T-cell (primary cell): ENCODE data around the gene PERP. TPM values are rescaled to one million over a fixed set of nuclear protein-coding genes. Genes with fewer than 3 reads are reported as not detected.

ENCODE experiments used
- ATAC-seq, 4 experiments: fragments of 200-7000 bp in 3 of 4; fragments of 150-1000 bp in 1 of 4; cut with Tn5 transposase; replicated peaks in 1 of 4; 1 replicate in 3 of 4; 2 replicates in 1 of 4; pipeline ENCODE4 v1.10.0; 2021; ENCODE audit warnings: moderate library complexity in 3 of 4, mild to moderate bottlenecking in 2 of 4, moderate number of reproducible peaks in 1 of 4
- CTCF ChIA-PET, 2 donors: fragments of 300-600 bp; sonication (Branson Sonifier 250); formaldehyde crosslinking; loops; one replicate each; lab custom pipeline; 2022; ENCODE audit warnings: antibody characterized with exemption in 2 of 2; lab: Charles Lee
- POLR2A ChIA-PET, 2 donors: fragments of 300-600 bp; sonication (Branson Sonifier 250); formaldehyde crosslinking; loops; one replicate each; lab custom pipeline; 2022; ENCODE audit warnings: antibody characterized with exemption in 2 of 2; lab: Charles Lee
- DNase-seq, 35 experiments: peaks; one replicate each; pipeline versions ENCODE4 v3.0.0 to v3.0.0-alpha.2; 2013 to 2023
- H3K27ac ChIP-seq: one replicate; pipeline ENCODE4 v1.5.1; 2013; ENCODE audit warnings: low read length
- H3K27me3 ChIP-seq, 2 experiments: replicated peaks in 1 of 2; 1 replicate in 1 of 2; 2 replicates in 1 of 2; pipeline versions ENCODE4 v1.6.1 to v1.7.0; 2013; ENCODE audit warnings: low read length in 1 of 2, mixed read lengths in 1 of 2; ENCODE audit not compliant: control insufficient read depth in 2 of 2, insufficient read depth in 2 of 2; ENCODE audit errors: extremely low read depth in 1 of 2
- H3K36me3 ChIP-seq, 2 donors: 1 replicate in 1 of 2; 2 replicates in 1 of 2; pipeline versions ENCODE4 v1.6.1 to v1.7.0; 2013; ENCODE audit warnings: low read length in 1 of 2; ENCODE audit not compliant: control insufficient read depth in 2 of 2, insufficient read depth in 1 of 2; ENCODE audit errors: extremely low read depth in 1 of 2
- H3K4me1 ChIP-seq, 2 experiments: 1 replicate in 1 of 2; 2 replicates in 1 of 2; pipeline versions ENCODE4 v1.6.1 to v1.7.0; 2013; ENCODE audit warnings: low read length in 2 of 2, mixed read lengths in 1 of 2; ENCODE audit not compliant: insufficient read depth in 2 of 2, control insufficient read depth in 1 of 2; ENCODE audit errors: extremely low read depth in 1 of 2
- H3K4me3 ChIP-seq, 2 donors: 1 replicate in 1 of 2; 2 replicates in 1 of 2; pipeline versions ENCODE4 v1.5.1 to v1.7.0; 2013; ENCODE audit warnings: mild to moderate bottlenecking in 2 of 2, low read length in 1 of 2, moderate library complexity in 1 of 2; ENCODE audit not compliant: control insufficient read depth in 1 of 2; ENCODE audit errors: extremely low read depth in 1 of 2
- H3K9me3 ChIP-seq: 2 replicates; pipeline ENCODE4 v1.7.0; 2013
- H3K27ac Mint-ChIP-seq, 2 donors: one replicate each; pipeline ENCODE4 v1.8.0; 2020 to 2021; ENCODE audit warnings: mild to moderate bottlenecking in 2 of 2, mixed read lengths in 2 of 2
- H3K27me3 Mint-ChIP-seq, 2 donors: one replicate each; pipeline ENCODE4 v1.8.0; 2021 to 2022; ENCODE audit warnings: mixed read lengths in 2 of 2
- H3K36me3 Mint-ChIP-seq: one replicate; pipeline ENCODE4 v1.8.0; 2021; ENCODE audit warnings: mixed read lengths
- H3K4me1 Mint-ChIP-seq, 3 donors: one replicate each; pipeline ENCODE4 v1.8.0; 2020 to 2022; ENCODE audit warnings: mixed read lengths in 3 of 3, mild to moderate bottlenecking in 1 of 3
- H3K4me3 Mint-ChIP-seq, 3 donors: one replicate each; pipeline ENCODE4 v1.8.0; 2020 to 2022; ENCODE audit warnings: mild to moderate bottlenecking in 3 of 3, mixed read lengths in 3 of 3, moderate library complexity in 3 of 3
- H3K9me3 Mint-ChIP-seq, 3 donors: one replicate each; pipeline ENCODE4 v1.8.0; 2020 to 2022; ENCODE audit warnings: mixed read lengths in 3 of 3
- WGBS: methylation state at CpG from one replicate; pipeline ENCODE4 v1.1.5; 2013; ENCODE audit warnings: missing lambda C conversion rate; ENCODE audit not compliant: insufficient coverage; 5-methylcytosine and 5-hydroxymethylcytosine counted together
- total RNA-seq, 35 experiments: library from RNA in 6 of 35; stranded (reverse) in 6 of 35; fragments of 120-200 nt in 1 of 35; gene quantifications; one replicate each; pipeline versions ENCODE4 v1.2.1 to v1.2.4 and lab custom pipeline; 2013 to 2026

PERP gene
- total RNA-seq, 5 donors from 2014 or later (not counting 1 experiment from before 2014, with no cell fraction given) = 0.80 to 6.2 (median 2.4) TPM

GRCh38 chr6:138092686-138093085 is 14.5 kb downstream of the PERP start:
- peaks cover 0 to 3% of the 10 kb centered on the region in 2 donors for H3K36me3 ChIP-seq
- H3K9me3 ChIP-seq = no peaks in the 10 kb centered on the region
- CTCF ChIA-PET = no interaction called here
- H3K4me3 ChIP-seq = no peak overlapping the region
- no CpG with 5 or more reads among the region's 4 CpGs for WGBS
- Mint-ChIP-seq H3K4me1 (no peaks in the 10 kb centered on the region), H3K27ac (no peak overlapping the region), H3K27me3 (peaks cover 5 to 24% of the 10 kb centered on the region in 2 donors), H3K36me3 (peaks cover 12% of the 10 kb centered on the region), H3K4me3 (no peak overlapping the region), H3K9me3 (no peaks in the 10 kb centered on the region)
- no peaks in the 10 kb centered on the region for H3K27me3 ChIP-seq
- DNase-seq (no peak), ATAC-seq (no peak)
- POLR2A ChIA-PET = no interaction called here
- no peak overlapping the region for H3K27ac ChIP-seq
- no peaks in the 10 kb centered on the region for H3K4me1 ChIP-seq

- Mint-ChIP-seq H3K36me3 (no peaks in the 10 kb centered on the region), H3K4me1 (no peaks in the 10 kb centered on the region), H3K9me3 (no peaks in the 10 kb centered on the region), H3K27me3 (peaks cover 2 to 25% of the 10 kb centered on the region in 2 donors), H3K4me3 (no peak overlapping the region), H3K27ac (no peak overlapping the region)
- ChIA-PET POLR2A (no interaction called here), CTCF (no interaction called here)
- no peak overlapping the region for H3K27ac ChIP-seq
- ATAC-seq (no peak), DNase-seq (no peak)
- H3K27me3 ChIP-seq = no peaks in the 10 kb centered on the region
- no peaks in the 10 kb centered on the region for H3K36me3 ChIP-seq
- no peaks in the 10 kb centered on the region for H3K9me3 ChIP-seq
- no peaks in the 10 kb centered on the region for H3K4me1 ChIP-seq
- H3K4me3 ChIP-seq = no peak overlapping the region
These were observed 17.9 kb downstream of the PERP start for GRCh38 chr6:138089325-138089724.

DNA sequence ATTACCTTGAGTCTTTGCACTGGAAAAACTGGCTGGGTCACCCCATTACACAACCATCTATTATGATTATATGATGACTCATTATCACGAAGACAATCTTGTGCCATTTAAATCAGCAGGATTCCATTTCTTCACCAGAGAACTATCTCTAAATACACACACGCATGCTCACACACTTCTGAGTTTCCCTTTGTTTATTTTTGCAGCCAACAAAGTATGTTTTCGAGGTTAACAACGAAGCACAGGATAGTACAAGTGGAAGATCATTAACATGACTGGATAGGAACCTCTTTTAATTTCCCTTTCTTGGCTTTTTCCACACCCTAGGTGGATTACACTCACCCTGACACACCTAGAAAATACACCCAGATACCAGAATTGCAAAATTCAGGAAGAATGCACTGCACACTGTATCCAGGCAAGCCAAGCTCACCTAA is 18.9 kb downstream of the PERP start:
- H3K36me3 ChIP-seq = no peaks in the 10 kb centered on the region
- H3K9me3 ChIP-seq = no peaks in the 10 kb centered on the region
- ATAC-seq (no peak), DNase-seq (no peak)
- no peaks in the 10 kb centered on the region for H3K4me1 ChIP-seq
- WGBS = 67% methylated on average over 1 of the region's 4 CpGs
- H3K4me1 Mint-ChIP-seq = no peaks in the 10 kb centered on the region
- no peaks in the 10 kb centered on the region for H3K9me3 Mint-ChIP-seq
- no peak overlapping the region for H3K27ac ChIP-seq
- H3K36me3 Mint-ChIP-seq = no peaks in the 10 kb centered on the region
- no peak overlapping the region for H3K4me3 Mint-ChIP-seq
- H3K27me3 ChIP-seq = no peaks in the 10 kb centered on the region
- CTCF ChIA-PET = no interaction called here
- no peak overlapping the region for H3K27ac Mint-ChIP-seq
- POLR2A ChIA-PET = no interaction called here
- H3K4me3 ChIP-seq = no peak overlapping the region
- H3K27me3 Mint-ChIP-seq = peaks cover 2 to 26% of the 10 kb centered on the region in 2 donors

DNA sequence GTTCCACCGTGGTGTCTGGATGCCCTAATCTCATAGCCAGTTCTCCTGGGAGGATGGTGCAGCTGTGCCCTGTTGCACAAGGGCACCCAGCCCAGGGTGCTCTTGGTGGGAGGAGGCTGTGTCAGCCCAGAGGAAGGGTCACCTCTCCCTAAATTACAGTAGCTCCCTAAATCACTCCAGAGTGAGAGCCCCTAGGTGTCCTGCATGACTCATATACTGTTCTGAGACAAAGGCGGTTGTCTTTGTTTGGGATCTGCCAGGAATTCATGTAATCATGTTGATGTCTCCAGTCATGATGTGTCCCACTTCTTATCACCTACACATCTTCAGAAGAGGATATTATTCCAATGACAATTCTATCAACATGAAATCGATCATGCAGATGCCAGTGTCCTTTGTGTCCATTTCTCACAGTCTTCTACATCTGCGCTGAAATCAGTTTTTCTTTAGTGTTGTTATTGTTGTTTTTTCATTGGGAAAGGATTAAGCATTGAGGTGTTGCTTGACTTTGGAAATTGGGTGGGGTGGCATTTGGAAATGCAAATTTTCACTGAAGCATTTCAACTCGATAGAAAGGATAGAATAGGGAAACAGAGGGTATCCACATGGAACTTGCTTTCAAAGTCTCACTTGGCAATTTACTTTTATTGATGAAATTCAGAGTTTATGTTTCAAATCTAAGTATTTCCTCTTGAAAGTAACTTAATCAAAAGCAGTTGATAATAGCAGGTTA is 19.5 kb downstream of the PERP start:
- H3K36me3 Mint-ChIP-seq = no peaks in the 10 kb centered on the region
- CTCF ChIA-PET = no interaction called here
- WGBS = 100% methylated on average over 1 of the region's 5 CpGs
- DNase-seq (no peak), ATAC-seq (no peak)
- Histone ChIP-seq H3K27ac (no peak overlapping the region), H3K9me3 (no peaks in the 10 kb centered on the region), H3K4me1 (no peaks in the 10 kb centered on the region), H3K36me3 (no peaks in the 10 kb centered on the region), H3K27me3 (no peaks in the 10 kb centered on the region), H3K4me3 (no peak overlapping the region)
- no peak overlapping the region for H3K4me3 Mint-ChIP-seq
- no peaks in the 10 kb centered on the region for H3K9me3 Mint-ChIP-seq
- POLR2A ChIA-PET = no interaction called here
- H3K27ac Mint-ChIP-seq = no peak overlapping the region
- peaks cover 2 to 32% of the 10 kb centered on the region in 2 donors for H3K27me3 Mint-ChIP-seq
- H3K4me1 Mint-ChIP-seq = no peaks in the 10 kb centered on the region

DNA sequence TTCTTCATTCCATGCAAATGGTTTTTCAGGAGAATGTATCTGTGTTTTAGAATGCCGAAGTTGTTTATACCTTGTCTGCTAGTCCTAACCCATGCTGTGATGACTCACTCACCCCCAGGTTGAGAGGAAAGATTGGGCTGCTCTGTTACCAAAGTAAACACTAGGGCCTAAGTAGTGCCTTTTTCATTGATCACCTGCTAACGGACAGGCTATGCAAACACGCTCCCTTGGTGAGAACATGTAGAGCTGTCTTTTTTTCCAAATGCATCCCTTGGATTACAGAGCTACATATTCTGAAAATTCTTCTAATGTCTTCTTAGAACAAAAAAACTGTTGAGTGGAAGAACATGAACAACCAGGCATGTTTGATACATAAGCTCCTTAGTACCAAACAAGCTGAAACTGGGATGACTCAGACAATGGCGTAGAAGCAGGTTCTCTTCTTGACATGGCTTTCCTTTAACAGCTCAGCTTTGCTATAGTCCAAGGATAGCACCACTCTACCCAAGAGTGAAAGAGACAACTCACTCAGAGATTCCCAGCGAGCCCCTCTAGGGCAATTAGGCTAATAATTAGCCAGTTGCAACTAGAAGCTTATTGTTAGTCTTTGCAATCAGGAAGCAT is 20.5 kb downstream of the PERP start:
- Histone ChIP-seq H3K36me3 (no peaks in the 10 kb centered on the region), H3K27ac (no peak overlapping the region), H3K9me3 (no peaks in the 10 kb centered on the region), H3K4me1 (no peaks in the 10 kb centered on the region), H3K4me3 (no peak overlapping the region), H3K27me3 (peaks cover 0 to 2% of the 10 kb centered on the region in 2 experiments)
- Mint-ChIP-seq H3K4me1 (no peaks in the 10 kb centered on the region), H3K27me3 (peaks cover 2 to 34% of the 10 kb centered on the region in 2 donors), H3K36me3 (no peaks in the 10 kb centered on the region), H3K9me3 (no peaks in the 10 kb centered on the region), H3K4me3 (no peak overlapping the region), H3K27ac (no peak overlapping the region)
- ATAC-seq (no peak), DNase-seq (no peak)
- 90% methylated on average over 2 of the region's 5 CpGs for WGBS
- CTCF ChIA-PET = interaction anchor here in 1 of 2 donors (0.6 kb wide), 1 partner anchor 851 kb away, joined by 3 read pairs; no protein-coding TSS in a partner anchor
- POLR2A ChIA-PET = no interaction called here

GRCh38 chr6:138085839-138086222 is 21.4 kb downstream of the PERP start:
- no peaks in the 10 kb centered on the region for H3K36me3 ChIP-seq
- no peaks in the 10 kb centered on the region for H3K9me3 ChIP-seq
- CTCF ChIA-PET = no interaction called here
- H3K4me1 ChIP-seq = no peaks in the 10 kb centered on the region
- WGBS = no CpG with 5 or more reads among the region's 2 CpGs
- no peak overlapping the region for H3K4me3 ChIP-seq
- DNase-seq (no peak), ATAC-seq (no peak)
- peaks cover 2 to 40% of the 10 kb centered on the region in 2 donors for H3K27me3 Mint-ChIP-seq
- POLR2A ChIA-PET = no interaction called here
- H3K9me3 Mint-ChIP-seq = no peaks in the 10 kb centered on the region
- no peak overlapping the region for H3K4me3 Mint-ChIP-seq
- H3K27ac Mint-ChIP-seq = no peak overlapping the region
- no peaks in the 10 kb centered on the region for H3K4me1 Mint-ChIP-seq
- H3K27ac ChIP-seq = no peak overlapping the region
- no peaks in the 10 kb centered on the region for H3K36me3 Mint-ChIP-seq
- H3K27me3 ChIP-seq = peaks cover 0 to 2% of the 10 kb centered on the region in 2 experiments
